Stimulated activated CD4-positive, alpha-beta T cell treated with anti-CD3 and anti-CD28 coated beads, TNF-alpha, amount 100 ng/mL, for 48 hours (primary cell): ENCODE data around the gene UBE2E1.

Experiments
- DNase-seq, 3 donors: peaks; one replicate each; pipeline ENCODE4 v3.0.0-alpha.2; 2020; ENCODE audit warnings: low read depth in 3 of 3

UBE2E1 gene

GRCh38 chr3:23820888-23821287 lies 15.1 kb downstream of the UBE2E1 start:
- DNase-seq = no peak

GRCh38 chr3:23821858-23822257 lies 16.1 kb downstream of the UBE2E1 start:
- no peak for DNase-seq

- no peak for DNase-seq
Measured at GRCh38 chr3:23822559-23822958, 16.8 kb downstream of the UBE2E1 start.

GRCh38 chr3:23823620-23824019 lies 17.9 kb downstream of the UBE2E1 start:
- DNase-seq = no peak

- DNase-seq = no peak
Measured at GRCh38 chr3:23824699-23825444, 19.1 kb downstream of the UBE2E1 start.

GRCh38 chr3:23825802-23826201 lies 20.0 kb downstream of the UBE2E1 start:
- no peak for DNase-seq

GRCh38 chr3:23826382-23827064 lies 20.8 kb downstream of the UBE2E1 start:
- no peak for DNase-seq

- DNase-seq = no peak
Measured at GRCh38 chr3:23829242-23829934, 23.6 kb downstream of the UBE2E1 start.

- DNase-seq = no peak
Measured at GRCh38 chr3:23830869-23831484, 25.2 kb downstream of the UBE2E1 start.

GRCh38 chr3:23831517-23832394 lies 26.0 kb downstream of the UBE2E1 start:
- DNase-seq = no peak

- no peak for DNase-seq
Measured at GRCh38 chr3:23832523-23832922, 26.8 kb downstream of the UBE2E1 start.

GRCh38 chr3:23834082-23834870 lies 28.5 kb downstream of the UBE2E1 start:
- no peak for DNase-seq

- no peak for DNase-seq
Measured at GRCh38 chr3:23835087-23835486, 29.3 kb downstream of the UBE2E1 start.

GRCh38 chr3:23835802-23836201 lies 30.0 kb downstream of the UBE2E1 start:
- DNase-seq = no peak

GRCh38 chr3:23836536-23837230 lies 30.9 kb downstream of the UBE2E1 start:
- no peak for DNase-seq

GRCh38 chr3:23837286-23837685 lies 31.5 kb downstream of the UBE2E1 start:
- no peak for DNase-seq

- no peak for DNase-seq
Measured at GRCh38 chr3:23837691-23838090, 31.9 kb downstream of the UBE2E1 start.

- no peak for DNase-seq
Measured at GRCh38 chr3:23840521-23840920, 34.8 kb downstream of the UBE2E1 start.

- DNase-seq = no peak
Measured at GRCh38 chr3:23843869-23844268, 38.1 kb downstream of the UBE2E1 start.
